Thoracic aorta (tissue), 2 donors: ENCODE measurements around the gene SAXO1. TPM values are rescaled to one million over a fixed set of nuclear protein-coding genes. Genes with fewer than 3 reads are reported as not detected.

Experiments
- ATAC-seq: fragments of 150-250 bp; one replicate; pipeline ENCODE4 v1.8.0; 2017; ENCODE audit warnings: low read depth; ENCODE audit not compliant: insufficient number of reproducible peaks, low FRiP score
- DNase-seq: peaks from one replicate; pipeline ENCODE4 v3.0.0-alpha.2; 2020; ENCODE audit warnings: low spot score
- H3K27ac ChIP-seq, 2 donors: fragments of 200-600 bp; sonication (generic); 1 replicate in 1 of 2; 2 replicates in 1 of 2; pipeline ENCODE4 v1.5.1; 2016; ENCODE audit warnings: mild to moderate bottlenecking in 2 of 2, moderate library complexity in 2 of 2
- H3K27me3 ChIP-seq: fragments of 200-600 bp; sonication (generic); replicated peaks from 2 replicates; pipeline ENCODE4 v1.6.0; 2016; ENCODE audit warnings: mild to moderate bottlenecking; ENCODE audit not compliant: insufficient read depth
- H3K36me3 ChIP-seq: fragments of 200-600 bp; sonication (generic); one replicate; pipeline ENCODE4 v1.5.1; 2016
- H3K4me1 ChIP-seq, 2 donors: fragments of 200-600 bp; sonication (generic); 1 replicate in 1 of 2; 2 replicates in 1 of 2; pipeline versions ENCODE4 v1.5.1 to v1.6.0; 2016; ENCODE audit warnings: low read depth in 2 of 2, mild to moderate bottlenecking in 1 of 2; ENCODE audit not compliant: control insufficient read depth in 1 of 2
- H3K4me3 ChIP-seq: fragments of 200-600 bp; sonication (generic); 2 replicates; pipeline ENCODE4 v1.5.1; 2016; ENCODE audit warnings: mild to moderate bottlenecking
- H3K9me3 ChIP-seq: fragments of 200-600 bp; sonication (generic); 2 replicates; pipeline ENCODE4 v1.5.1; 2016
- total RNA-seq, 2 donors: library from RNA; depleted of rRNA; stranded (reverse); fragments of >200 nt; gene quantifications; one replicate each; pipeline versions ENCODE4 v1.1.0 to v1.2.3, GENCODE V29; 2016
- TF ChIP-seq, protein P1 (sequence below): fragments of 200-600 bp; sonication (generic); IDR thresholded peaks from one replicate; pipeline ENCODE4 v1.5.1; 2019; ENCODE audit warnings: antibody characterized with exemption

Gene SAXO1, protein sequence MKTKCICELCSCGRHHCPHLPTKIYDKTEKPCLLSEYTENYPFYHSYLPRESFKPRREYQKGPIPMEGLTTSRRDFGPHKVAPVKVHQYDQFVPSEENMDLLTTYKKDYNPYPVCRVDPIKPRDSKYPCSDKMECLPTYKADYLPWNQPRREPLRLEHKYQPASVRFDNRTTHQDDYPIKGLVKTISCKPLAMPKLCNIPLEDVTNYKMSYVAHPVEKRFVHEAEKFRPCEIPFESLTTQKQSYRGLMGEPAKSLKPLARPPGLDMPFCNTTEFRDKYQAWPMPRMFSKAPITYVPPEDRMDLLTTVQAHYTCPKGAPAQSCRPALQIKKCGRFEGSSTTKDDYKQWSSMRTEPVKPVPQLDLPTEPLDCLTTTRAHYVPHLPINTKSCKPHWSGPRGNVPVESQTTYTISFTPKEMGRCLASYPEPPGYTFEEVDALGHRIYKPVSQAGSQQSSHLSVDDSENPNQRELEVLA
- 1 to 10 TPM in 1 of 2 donors, under 1 TPM in 1; 0.27 to 1.8 TPM for total RNA-seq

DNA sequence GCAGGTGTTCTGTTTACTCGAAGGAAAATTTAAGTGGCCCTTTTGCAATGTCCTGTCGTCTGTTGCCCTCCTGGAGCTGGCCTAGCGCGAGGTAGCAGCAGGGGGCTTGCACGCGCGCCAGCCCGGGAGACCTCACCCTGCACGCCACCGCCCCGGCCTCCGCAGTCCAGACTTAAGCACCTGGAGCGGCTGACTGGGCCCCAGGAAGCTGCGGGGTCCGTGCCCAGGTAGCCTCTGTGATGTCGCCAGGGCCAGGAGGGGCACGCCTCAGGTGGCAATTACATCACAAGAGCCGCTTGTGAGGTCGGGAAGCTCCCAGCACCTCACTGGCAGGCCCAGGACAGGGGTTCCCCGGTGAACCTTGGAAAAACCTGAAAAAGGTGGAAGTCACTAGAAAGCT, at the start of gene SAXO1:
Gene SAXO1 (minus strand): TSS at position 195 of the 400 bp plus-strand sequence. CDS start 301 bp downstream, outside the sequence.
- DNase-seq (no peak), ATAC-seq (no peak)
- H3K9me3 ChIP-seq, result no peaks in the 10 kb centered on the region
- TF ChIP-seq, protein P1, sequence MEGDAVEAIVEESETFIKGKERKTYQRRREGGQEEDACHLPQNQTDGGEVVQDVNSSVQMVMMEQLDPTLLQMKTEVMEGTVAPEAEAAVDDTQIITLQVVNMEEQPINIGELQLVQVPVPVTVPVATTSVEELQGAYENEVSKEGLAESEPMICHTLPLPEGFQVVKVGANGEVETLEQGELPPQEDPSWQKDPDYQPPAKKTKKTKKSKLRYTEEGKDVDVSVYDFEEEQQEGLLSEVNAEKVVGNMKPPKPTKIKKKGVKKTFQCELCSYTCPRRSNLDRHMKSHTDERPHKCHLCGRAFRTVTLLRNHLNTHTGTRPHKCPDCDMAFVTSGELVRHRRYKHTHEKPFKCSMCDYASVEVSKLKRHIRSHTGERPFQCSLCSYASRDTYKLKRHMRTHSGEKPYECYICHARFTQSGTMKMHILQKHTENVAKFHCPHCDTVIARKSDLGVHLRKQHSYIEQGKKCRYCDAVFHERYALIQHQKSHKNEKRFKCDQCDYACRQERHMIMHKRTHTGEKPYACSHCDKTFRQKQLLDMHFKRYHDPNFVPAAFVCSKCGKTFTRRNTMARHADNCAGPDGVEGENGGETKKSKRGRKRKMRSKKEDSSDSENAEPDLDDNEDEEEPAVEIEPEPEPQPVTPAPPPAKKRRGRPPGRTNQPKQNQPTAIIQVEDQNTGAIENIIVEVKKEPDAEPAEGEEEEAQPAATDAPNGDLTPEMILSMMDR, result no peak
- H3K4me3 ChIP-seq, result no peak within 1 kb of the TSS
- no peak within 1 kb of the TSS for H3K27ac ChIP-seq
- no peaks in the 10 kb centered on the region for H3K36me3 ChIP-seq
- H3K27me3 ChIP-seq, result no peaks in the 10 kb centered on the region
- peaks cover 0 to 4% of the 10 kb centered on the region in 2 donors for H3K4me1 ChIP-seq

DNA sequence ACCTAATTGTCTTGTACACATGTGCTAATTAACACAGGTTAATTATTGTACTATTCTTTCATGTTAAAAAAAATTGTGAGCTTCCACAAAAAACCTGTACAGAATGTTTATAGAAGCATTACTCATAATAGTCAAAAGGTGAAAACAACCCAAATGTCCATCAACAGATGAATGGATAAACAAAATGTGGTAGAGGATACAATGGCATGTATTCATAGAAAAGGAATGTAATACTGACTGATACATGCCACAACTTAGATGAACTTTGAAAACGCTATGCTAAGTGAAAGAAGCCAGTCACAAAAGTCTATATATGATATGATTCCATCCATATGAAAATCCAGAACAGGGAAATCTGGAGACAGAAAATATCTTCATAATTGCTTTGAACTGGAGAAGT, 41.8 kb upstream of the SAXO1 start:
- TF ChIP-seq, protein P1, result no peak
- Histone ChIP-seq H3K9me3 (no peaks in the 10 kb centered on the region), H3K27ac (no peak overlapping the region), H3K4me1 (no peaks in the 10 kb centered on the region), H3K27me3 (no peaks in the 10 kb centered on the region), H3K4me3 (no peak overlapping the region), H3K36me3 (peaks cover 21% of the 10 kb centered on the region)
- DNase-seq (no peak), ATAC-seq (no peak)

DNA sequence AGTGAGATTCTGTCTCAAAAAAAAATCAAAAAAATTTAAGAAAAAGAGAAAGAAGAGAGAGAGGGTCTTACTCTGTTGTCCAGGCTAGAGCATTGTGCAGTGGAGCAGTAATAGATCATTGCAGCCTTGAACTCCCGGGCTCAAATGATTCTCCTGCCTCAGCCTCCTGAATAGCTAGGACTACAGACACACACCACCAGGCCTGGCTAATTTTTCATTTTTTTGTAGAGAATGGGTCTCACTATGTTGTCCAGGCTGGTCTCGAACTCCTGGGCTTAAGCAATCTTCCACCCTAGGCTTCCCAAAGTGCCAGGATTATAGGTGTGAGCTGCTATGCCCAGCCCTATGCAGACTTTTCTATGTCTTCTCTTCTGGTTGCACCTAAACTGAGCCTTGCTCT, 41.2 kb upstream of the SAXO1 start:
- H3K4me1 ChIP-seq, result no peaks in the 10 kb centered on the region
- no peaks in the 10 kb centered on the region for H3K9me3 ChIP-seq
- H3K27ac ChIP-seq, result no peak overlapping the region
- ATAC-seq, result no peak
- TF ChIP-seq, protein P1, result no peak
- no peaks in the 10 kb centered on the region for H3K27me3 ChIP-seq
- H3K36me3 ChIP-seq, result peaks cover 23% of the 10 kb centered on the region
- no peak for DNase-seq
- H3K4me3 ChIP-seq, result no peak overlapping the region

DNA sequence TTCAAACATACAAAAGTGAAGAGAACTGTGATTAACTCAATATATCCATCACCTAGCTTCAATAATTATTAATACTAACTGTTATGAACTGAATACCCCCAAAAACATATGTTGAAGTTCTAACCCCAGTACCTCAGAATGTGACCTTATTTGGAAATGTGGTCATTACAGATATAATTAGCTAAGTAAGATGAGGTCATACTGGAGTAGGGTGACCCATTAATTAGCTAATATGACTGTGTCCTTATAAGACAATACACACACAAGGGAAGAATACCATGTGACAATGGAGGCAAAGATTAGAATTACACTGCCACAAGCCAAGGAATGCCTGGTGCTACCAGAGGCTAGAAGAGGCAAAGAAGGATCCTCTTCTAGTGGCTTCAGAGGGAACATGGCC, 24.0 kb upstream of the SAXO1 start:
- no peaks in the 10 kb centered on the region for H3K27me3 ChIP-seq
- TF ChIP-seq, protein P1, result no peak
- H3K36me3 ChIP-seq, result peaks cover 7% of the 10 kb centered on the region
- H3K9me3 ChIP-seq, result no peaks in the 10 kb centered on the region
- no peak overlapping the region for H3K4me3 ChIP-seq
- ATAC-seq (no peak), DNase-seq (no peak)
- peaks cover 4 to 12% of the 10 kb centered on the region in 2 donors for H3K4me1 ChIP-seq
- H3K27ac ChIP-seq, result no peak overlapping the region

DNA sequence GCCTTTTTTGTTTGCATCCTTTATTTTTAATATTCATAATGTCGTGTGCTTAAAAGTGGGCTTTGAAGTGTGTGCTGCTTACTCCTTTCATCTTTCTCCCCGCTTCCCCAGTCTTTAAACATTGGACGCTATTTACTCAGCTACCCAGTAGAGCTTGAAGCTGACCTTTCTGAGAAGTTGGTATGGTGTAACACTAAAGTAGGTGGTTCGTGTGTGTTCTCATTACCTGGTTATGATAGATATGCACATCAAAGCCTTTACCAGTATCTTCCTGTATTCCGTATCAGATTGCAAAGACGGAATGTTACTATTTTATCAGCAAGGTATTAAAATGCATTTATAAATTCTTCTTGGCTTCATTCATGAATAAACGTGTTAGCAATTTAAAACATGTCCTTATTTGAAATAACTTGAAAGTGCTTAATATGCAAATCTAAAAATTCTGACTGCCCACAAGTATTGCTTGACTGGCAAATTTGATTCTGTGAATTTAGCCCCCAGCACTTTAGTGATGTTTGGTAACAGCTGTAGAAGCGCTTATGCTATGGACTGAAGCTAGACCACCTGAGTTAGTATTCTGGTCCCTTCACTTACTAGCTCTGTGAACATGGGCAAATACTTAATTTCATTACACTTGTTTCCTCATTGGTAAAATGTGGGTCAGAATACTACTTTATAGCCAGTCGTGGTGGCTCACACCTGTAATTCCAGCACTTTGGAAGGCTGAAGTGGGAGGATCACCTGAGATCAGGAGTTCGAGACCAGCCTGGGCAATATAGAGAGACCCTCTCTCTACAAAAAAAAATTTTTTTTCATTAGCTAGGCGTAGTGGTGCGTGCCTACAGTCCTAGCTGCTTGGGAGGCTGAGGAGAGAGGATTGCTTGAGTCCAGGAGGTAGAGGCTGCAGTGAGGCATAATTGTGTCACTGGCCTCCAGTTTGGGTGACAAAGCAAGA, 17.9 kb upstream of the SAXO1 start:
- H3K9me3 ChIP-seq, result no peaks in the 10 kb centered on the region
- H3K4me3 ChIP-seq, result peak overlapping the region; percentile 92
- H3K27me3 ChIP-seq, result no peaks in the 10 kb centered on the region
- no peak for DNase-seq
- H3K4me1 ChIP-seq, result peaks cover 24 to 42% of the 10 kb centered on the region in 2 donors
- peak overlapping the region; percentile 93 to 97 for H3K27ac ChIP-seq
- no peaks in the 10 kb centered on the region for H3K36me3 ChIP-seq
- no peak for ATAC-seq
- TF ChIP-seq, protein P1, result no peak
